Neural crest cell (in vitro differentiated cells): ENCODE measurements around the gene CYGB. TPM values are rescaled to one million over a fixed set of nuclear protein-coding genes. Genes with fewer than 3 reads are reported as not detected.
A peak's percentile ranks its signal among the peaks of the same experiment; 100 is the strongest.

Experiments used
- DNase-seq: peaks from one replicate; pipeline ENCODE4 v3.0.0; 2021; ENCODE audit warnings: low read depth, mixed read lengths, low spot score
- H3K27ac Mint-ChIP-seq: one replicate; pipeline ENCODE4 v1.8.0; 2021; ENCODE audit warnings: mild to moderate bottlenecking, mixed read lengths; ENCODE audit not compliant: unreplicated experiment
- H3K27me3 Mint-ChIP-seq: 2 replicates; pipeline ENCODE4 v1.8.0; 2021; ENCODE audit warnings: low read depth, mild to moderate bottlenecking, mixed read lengths
- H3K36me3 Mint-ChIP-seq: 2 replicates; pipeline ENCODE4 v1.8.0; 2021; ENCODE audit warnings: low read depth, mild to moderate bottlenecking, mixed read lengths
- H3K4me1 Mint-ChIP-seq: 2 replicates; pipeline ENCODE4 v1.8.0; 2021; ENCODE audit warnings: mixed read lengths
- H3K4me3 Mint-ChIP-seq: one replicate; pipeline ENCODE4 v1.8.0; 2021; ENCODE audit warnings: mild to moderate bottlenecking, mixed read lengths
- H3K9me3 Mint-ChIP-seq: 2 replicates; pipeline ENCODE4 v1.8.0; 2021; ENCODE audit warnings: mixed read lengths
- CTCF ChIP-seq: fragments of 200-600 bp; sonication (generic); conservative IDR thresholded peaks from 2 replicates; pipeline ENCODE4 v1.5.0; 2021; ENCODE audit warnings: antibody characterized with exemption, mild to moderate bottlenecking
- total RNA-seq: library from RNA; stranded (reverse); gene quantifications from 2 replicates; pipeline ENCODE4 v1.2.1, GENCODE V29; 2021

The CYGB gene
- total RNA-seq, 1 donor from 2014 or later = 8.7 TPM

GRCh38 chr17:76531486-76532038 lies 5.9 kb downstream of the CYGB start:
- H3K4me3 Mint-ChIP-seq = peak overlapping the region; percentile 31
- peaks cover 59% of the 10 kb centered on the region for H3K4me1 Mint-ChIP-seq
- TF ChIP-seq CTCF = no peak
- H3K27ac Mint-ChIP-seq = no peak overlapping the region
- no peaks in the 10 kb centered on the region for H3K9me3 Mint-ChIP-seq
- peaks cover 18% of the 10 kb centered on the region for H3K27me3 Mint-ChIP-seq
- DNase-seq = no peak
- no peaks in the 10 kb centered on the region for H3K36me3 Mint-ChIP-seq

DNA sequence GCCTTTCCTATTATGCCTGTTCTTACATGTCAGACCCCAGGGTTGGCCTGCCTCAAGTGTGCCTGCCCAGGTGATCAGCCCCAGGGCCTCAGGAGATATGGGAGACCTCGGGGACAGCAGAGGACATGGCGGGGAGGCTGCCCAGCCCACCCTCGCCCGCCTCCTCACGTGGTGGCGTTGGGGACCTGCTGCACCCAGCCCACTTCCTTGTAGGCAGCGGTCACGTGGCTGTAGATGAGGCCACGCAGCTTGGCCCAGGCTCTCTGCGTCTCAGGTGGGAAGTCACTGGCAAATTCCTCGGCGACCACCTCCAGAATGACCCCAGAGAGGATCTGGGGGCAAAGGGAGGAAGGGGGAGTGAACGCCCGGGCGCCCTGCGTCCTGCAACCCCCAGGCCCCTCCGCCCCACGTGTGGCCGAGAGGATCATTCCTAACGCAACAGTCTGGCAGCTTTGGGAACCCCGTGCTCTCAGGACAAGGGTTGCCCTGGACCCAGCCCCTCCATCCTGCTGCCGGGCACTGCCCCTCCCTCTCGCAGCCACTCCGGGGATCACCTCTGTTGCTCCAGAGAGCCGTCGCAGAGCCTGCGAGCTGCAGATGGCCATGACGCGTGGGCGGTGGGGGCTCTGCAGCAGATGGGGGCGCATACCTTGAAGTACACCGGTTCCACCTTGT lies 6.6 kb downstream of the CYGB start:
- peaks cover 12% of the 10 kb centered on the region for H3K27me3 Mint-ChIP-seq
- no peak for TF ChIP-seq CTCF
- no peak for DNase-seq
- H3K36me3 Mint-ChIP-seq = no peaks in the 10 kb centered on the region
- no peaks in the 10 kb centered on the region for H3K9me3 Mint-ChIP-seq
- H3K27ac Mint-ChIP-seq = peak overlapping the region; percentile 58
- H3K4me3 Mint-ChIP-seq = no peak overlapping the region
- peaks cover 59% of the 10 kb centered on the region for H3K4me1 Mint-ChIP-seq

GRCh38 chr17:76530095-76530723 lies 7.3 kb downstream of the CYGB start:
- H3K9me3 Mint-ChIP-seq = no peaks in the 10 kb centered on the region
- no peak overlapping the region for H3K4me3 Mint-ChIP-seq
- peak overlapping the region; percentile 58 for H3K27ac Mint-ChIP-seq
- no peak for DNase-seq
- H3K36me3 Mint-ChIP-seq = no peaks in the 10 kb centered on the region
- H3K27me3 Mint-ChIP-seq = peaks cover 7% of the 10 kb centered on the region
- no peak for TF ChIP-seq CTCF
- peaks cover 51% of the 10 kb centered on the region for H3K4me1 Mint-ChIP-seq

DNA sequence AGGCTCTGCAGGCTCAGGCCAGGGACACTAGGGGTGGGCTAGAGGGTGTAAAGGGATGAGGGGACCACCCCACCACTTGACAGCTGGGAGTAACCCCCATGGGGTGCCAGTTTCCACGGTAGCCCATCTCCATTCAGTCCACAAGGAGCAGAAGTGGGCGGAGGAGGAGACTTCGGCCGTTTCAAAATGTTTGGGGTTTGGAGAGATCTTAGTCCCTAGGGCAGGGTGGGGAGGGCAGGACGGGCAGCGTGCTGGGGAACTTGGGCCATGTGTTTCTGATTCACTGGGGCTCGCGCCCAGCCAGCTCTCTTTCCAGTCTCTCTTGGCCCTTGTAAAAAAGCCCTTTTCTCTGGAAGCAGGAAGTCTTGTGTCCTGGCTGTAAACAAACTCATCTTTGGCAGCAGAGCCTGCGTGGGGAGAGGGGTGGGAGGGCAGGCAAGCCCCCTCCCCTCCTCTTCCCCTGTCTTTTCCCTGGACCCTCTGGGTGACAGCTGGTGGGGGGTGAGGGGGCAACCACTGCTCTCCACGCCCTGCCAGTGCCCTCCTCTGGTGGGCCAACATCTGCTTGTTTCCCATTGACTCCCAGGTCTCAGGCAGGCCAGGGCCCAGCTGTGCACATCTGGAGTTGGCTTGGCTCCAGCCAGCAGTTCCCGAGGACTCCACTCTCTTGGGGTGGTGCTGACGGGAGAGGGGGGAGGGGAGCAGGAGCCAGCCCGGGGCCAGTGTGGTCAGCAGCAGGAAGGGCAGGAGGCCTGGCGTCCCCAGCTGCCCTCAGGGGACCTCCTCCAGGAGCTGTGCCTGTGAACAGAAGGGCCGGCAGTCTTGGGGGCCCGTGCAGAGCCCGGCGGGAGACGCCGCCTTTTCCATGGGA lies 8.1 kb downstream of the CYGB start:
- Mint-ChIP-seq H3K9me3 (no peaks in the 10 kb centered on the region), H3K4me1 (peaks cover 52% of the 10 kb centered on the region), H3K4me3 (no peak overlapping the region), H3K36me3 (no peaks in the 10 kb centered on the region), H3K27me3 (peaks cover 4% of the 10 kb centered on the region), H3K27ac (peak overlapping the region; percentile 57)
- no peak for TF ChIP-seq CTCF
- DNase-seq = no peak

GRCh38 chr17:76528528-76529223 lies 8.8 kb downstream of the CYGB start:
- no peak overlapping the region for H3K4me3 Mint-ChIP-seq
- H3K9me3 Mint-ChIP-seq = no peaks in the 10 kb centered on the region
- peaks cover 54% of the 10 kb centered on the region for H3K4me1 Mint-ChIP-seq
- no peaks in the 10 kb centered on the region for H3K36me3 Mint-ChIP-seq
- no peak for DNase-seq
- no peak for TF ChIP-seq CTCF
- peaks cover 4% of the 10 kb centered on the region for H3K27me3 Mint-ChIP-seq
- no peak overlapping the region for H3K27ac Mint-ChIP-seq
